ENCODE data around the gene L3MBTL3. TPM values are rescaled to one million over a fixed set of nuclear protein-coding genes. Genes with fewer than 3 reads are reported as not detected.

L3MBTL3 gene
- total RNA-seq, result 15.9 and 41.6 TPM in 2 replicates

GRCh38 chr6:130018292-130018743, at the start of gene L3MBTL3:
TSS of gene L3MBTL3 (plus strand) at chr6:130018581. CDS start at chr6:130042700, 24,119 bp downstream.

Other genes with a start within 250 kb of the L3MBTL3 start
- not detected in 2 replicates for gene TMEM244, start 157.3 kb upstream of the L3MBTL3 start, total RNA-seq
- gene SAMD3, start 204.4 kb downstream of the L3MBTL3 start, total RNA-seq, result not detected in 2 replicates